ENCODE results near the gene CLDN9. TPM values are rescaled to one million over a fixed set of nuclear protein-coding genes. Genes with fewer than 3 reads are reported as not detected.
A peak's percentile ranks its signal among the peaks of the same experiment; 100 is the strongest.

The CLDN9 gene
- total RNA-seq, 1 donor from 2014 or later = not detected

GRCh38 chr16:3012246-3012645, 477 bp upstream of the CLDN9 start:
- Mint-ChIP-seq H3K4me3 (no peak overlapping the region), H3K27me3 (ENCODE audit: low read depth) (peaks cover 99% of the 10 kb centered on the region), H3K36me3 (ENCODE audit: low read depth) (no peaks in the 10 kb centered on the region), H3K27ac (ENCODE audit: unreplicated experiment) (no peak overlapping the region), H3K4me1 (peaks cover 4% of the 10 kb centered on the region), H3K9me3 (no peaks in the 10 kb centered on the region)
- TF ChIP-seq, protein P1, sequence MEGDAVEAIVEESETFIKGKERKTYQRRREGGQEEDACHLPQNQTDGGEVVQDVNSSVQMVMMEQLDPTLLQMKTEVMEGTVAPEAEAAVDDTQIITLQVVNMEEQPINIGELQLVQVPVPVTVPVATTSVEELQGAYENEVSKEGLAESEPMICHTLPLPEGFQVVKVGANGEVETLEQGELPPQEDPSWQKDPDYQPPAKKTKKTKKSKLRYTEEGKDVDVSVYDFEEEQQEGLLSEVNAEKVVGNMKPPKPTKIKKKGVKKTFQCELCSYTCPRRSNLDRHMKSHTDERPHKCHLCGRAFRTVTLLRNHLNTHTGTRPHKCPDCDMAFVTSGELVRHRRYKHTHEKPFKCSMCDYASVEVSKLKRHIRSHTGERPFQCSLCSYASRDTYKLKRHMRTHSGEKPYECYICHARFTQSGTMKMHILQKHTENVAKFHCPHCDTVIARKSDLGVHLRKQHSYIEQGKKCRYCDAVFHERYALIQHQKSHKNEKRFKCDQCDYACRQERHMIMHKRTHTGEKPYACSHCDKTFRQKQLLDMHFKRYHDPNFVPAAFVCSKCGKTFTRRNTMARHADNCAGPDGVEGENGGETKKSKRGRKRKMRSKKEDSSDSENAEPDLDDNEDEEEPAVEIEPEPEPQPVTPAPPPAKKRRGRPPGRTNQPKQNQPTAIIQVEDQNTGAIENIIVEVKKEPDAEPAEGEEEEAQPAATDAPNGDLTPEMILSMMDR (conservative IDR thresholded peaks at IDR 0.05) = no peak
- no peak for DNase-seq (ENCODE audit: low read depth, low spot score)

DNA sequence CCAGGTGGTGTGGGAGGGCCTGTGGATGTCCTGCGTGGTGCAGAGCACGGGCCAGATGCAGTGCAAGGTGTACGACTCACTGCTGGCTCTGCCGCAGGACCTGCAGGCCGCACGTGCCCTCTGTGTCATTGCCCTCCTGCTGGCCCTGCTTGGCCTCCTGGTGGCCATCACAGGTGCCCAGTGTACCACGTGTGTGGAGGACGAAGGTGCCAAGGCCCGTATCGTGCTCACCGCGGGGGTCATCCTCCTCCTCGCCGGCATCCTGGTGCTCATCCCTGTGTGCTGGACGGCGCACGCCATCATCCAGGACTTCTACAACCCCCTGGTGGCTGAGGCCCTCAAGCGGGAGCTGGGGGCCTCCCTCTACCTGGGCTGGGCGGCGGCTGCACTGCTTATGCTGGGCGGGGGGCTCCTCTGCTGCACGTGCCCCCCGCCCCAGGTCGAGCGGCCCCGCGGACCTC, 798 bp downstream of the CLDN9 start:
- Mint-ChIP-seq H3K27ac (ENCODE audit: unreplicated experiment) (no peak overlapping the region), H3K4me3 (no peak overlapping the region), H3K36me3 (ENCODE audit: low read depth) (no peaks in the 10 kb centered on the region), H3K9me3 (no peaks in the 10 kb centered on the region), H3K4me1 (peaks cover 4% of the 10 kb centered on the region), H3K27me3 (ENCODE audit: low read depth) (peaks cover 96% of the 10 kb centered on the region)
- no peak for DNase-seq (ENCODE audit: low read depth, low spot score)
- TF ChIP-seq, protein P1 (conservative IDR thresholded peaks at IDR 0.05) = no peak

DNA sequence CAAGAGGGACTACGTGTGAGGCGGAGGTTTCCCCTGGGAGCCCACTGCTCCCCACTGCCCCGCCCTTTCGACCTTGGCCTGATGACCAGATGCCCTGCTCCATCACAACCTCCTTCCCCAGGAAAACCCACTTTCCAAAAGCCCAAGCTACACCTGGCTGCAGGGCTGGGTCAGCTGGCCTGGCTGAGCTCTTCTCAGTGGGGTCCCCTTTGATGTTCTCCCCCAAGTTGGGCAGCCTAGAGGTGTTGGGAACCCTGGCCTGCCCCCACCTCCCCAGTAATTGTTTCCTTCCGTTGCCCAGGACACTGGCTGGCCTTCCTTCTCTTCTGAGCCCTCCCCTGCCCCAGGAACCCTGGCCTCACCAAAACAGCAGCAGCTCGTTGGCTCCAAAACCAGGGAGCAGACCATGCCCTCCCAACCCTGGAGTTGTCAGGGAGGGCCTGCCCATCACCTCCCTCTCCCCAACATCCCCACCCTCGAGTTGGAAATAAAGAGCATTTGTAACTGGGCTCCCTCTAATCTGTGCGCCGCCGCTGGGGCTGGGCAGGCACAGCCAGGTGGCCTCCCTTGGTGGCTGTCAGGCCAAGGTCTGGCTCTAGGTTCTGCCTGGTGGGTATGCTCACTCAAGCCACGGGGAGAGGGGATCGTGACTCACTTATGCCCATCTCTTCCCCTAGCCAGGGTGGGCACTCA, 1.4 kb downstream of the CLDN9 start:
- Mint-ChIP-seq H3K36me3 (ENCODE audit: low read depth) (no peaks in the 10 kb centered on the region), H3K27me3 (ENCODE audit: low read depth) (peaks cover 96% of the 10 kb centered on the region), H3K9me3 (no peaks in the 10 kb centered on the region), H3K27ac (ENCODE audit: unreplicated experiment) (no peak overlapping the region), H3K4me3 (no peak overlapping the region), H3K4me1 (peaks cover 4% of the 10 kb centered on the region)
- DNase-seq (ENCODE audit: low read depth, low spot score) = no peak
- TF ChIP-seq, protein P1 (conservative IDR thresholded peaks at IDR 0.05) = no peak

GRCh38 chr16:3014971-3015370, 2.2 kb downstream of the CLDN9 start:
- peaks cover 6% of the 10 kb centered on the region for H3K4me1 Mint-ChIP-seq
- no peak for DNase-seq (ENCODE audit: low read depth, low spot score)
- H3K36me3 Mint-ChIP-seq (ENCODE audit: low read depth) = no peaks in the 10 kb centered on the region
- peak overlapping the region; percentile 45 for H3K4me3 Mint-ChIP-seq
- H3K9me3 Mint-ChIP-seq = no peaks in the 10 kb centered on the region
- peaks cover 95% of the 10 kb centered on the region for H3K27me3 Mint-ChIP-seq (ENCODE audit: low read depth)
- TF ChIP-seq, protein P1 (conservative IDR thresholded peaks at IDR 0.05) = no peak
- no peak overlapping the region for H3K27ac Mint-ChIP-seq (ENCODE audit: unreplicated experiment)

GRCh38 chr16:3015865-3016521, 3.3 kb downstream of the CLDN9 start:
- Mint-ChIP-seq H3K27me3 (ENCODE audit: low read depth) (peaks cover 89% of the 10 kb centered on the region), H3K36me3 (ENCODE audit: low read depth) (no peaks in the 10 kb centered on the region), H3K27ac (ENCODE audit: unreplicated experiment) (no peak overlapping the region), H3K9me3 (no peaks in the 10 kb centered on the region), H3K4me1 (peaks cover 11% of the 10 kb centered on the region), H3K4me3 (peak overlapping the region; percentile 58)
- TF ChIP-seq, protein P1 (conservative IDR thresholded peaks at IDR 0.05) = no peak
- no peak for DNase-seq (ENCODE audit: low read depth, low spot score)
